ENCODE measurements around the gene TFPT. TPM values are rescaled to one million over a fixed set of nuclear protein-coding genes. Genes with fewer than 3 reads are reported as not detected.

Gene TFPT
- total and polyA plus RNA-seq, 8 donors, result 0.45 to 31.8 (median 10.9) TPM; not detected in 1

DNA sequence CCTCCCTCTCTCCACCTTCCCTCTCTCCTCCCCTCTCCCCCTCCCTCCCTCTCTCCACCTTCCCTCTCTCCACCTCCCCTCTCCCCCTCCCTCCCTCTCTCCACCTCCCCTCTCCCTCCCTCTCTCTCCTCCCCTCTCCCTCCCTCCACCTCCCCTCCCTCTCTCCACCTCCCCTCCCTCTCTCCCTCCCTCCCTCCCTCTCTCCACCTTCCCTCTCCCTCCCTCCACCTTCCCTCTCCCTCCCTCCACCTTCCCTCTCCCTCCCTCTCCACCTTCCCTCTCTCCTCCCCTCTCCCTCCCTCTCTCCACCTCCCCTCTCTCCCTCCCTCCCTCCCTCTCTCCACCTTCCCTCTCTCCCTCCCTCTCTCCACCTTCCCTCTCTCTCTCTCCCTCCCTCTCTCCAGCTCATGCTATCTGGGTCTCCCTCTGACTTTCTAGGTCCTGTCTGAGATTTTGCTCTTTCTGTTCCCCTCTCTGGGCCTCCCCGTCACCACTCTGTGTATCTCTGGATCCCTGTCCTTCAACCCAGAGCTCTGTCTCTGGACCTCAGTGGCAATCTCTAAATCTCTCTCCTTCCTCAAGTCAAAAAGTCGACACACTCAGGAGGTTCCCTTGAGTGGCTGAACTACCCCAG lies 18.6 kb upstream of the TFPT start:
- no peaks in the 10 kb centered on the region for H3K9me3 ChIP-seq
- no peak overlapping the region for H3K27ac ChIP-seq
- no peaks in the 10 kb centered on the region for H3K27me3 ChIP-seq
- H3K4me3 ChIP-seq, result no peak overlapping the region
- H3K36me3 ChIP-seq, result peaks cover 22 to 43% (median 36%) of the 10 kb centered on the region in 4 donors
- WGBS, 5 donors, result 51 to 67% (median 58%) methylated on average over 2 of the region's 2 CpGs
- TF ChIP-seq POLR2AphosphoS5 (IDR thresholded peaks at IDR 0.05) (no peak), EP300 (IDR thresholded peaks at IDR 0.05) (no peak), POLR2A (IDR thresholded peaks at IDR 0.05) (no peak)
- TF ChIP-seq, protein P1, sequence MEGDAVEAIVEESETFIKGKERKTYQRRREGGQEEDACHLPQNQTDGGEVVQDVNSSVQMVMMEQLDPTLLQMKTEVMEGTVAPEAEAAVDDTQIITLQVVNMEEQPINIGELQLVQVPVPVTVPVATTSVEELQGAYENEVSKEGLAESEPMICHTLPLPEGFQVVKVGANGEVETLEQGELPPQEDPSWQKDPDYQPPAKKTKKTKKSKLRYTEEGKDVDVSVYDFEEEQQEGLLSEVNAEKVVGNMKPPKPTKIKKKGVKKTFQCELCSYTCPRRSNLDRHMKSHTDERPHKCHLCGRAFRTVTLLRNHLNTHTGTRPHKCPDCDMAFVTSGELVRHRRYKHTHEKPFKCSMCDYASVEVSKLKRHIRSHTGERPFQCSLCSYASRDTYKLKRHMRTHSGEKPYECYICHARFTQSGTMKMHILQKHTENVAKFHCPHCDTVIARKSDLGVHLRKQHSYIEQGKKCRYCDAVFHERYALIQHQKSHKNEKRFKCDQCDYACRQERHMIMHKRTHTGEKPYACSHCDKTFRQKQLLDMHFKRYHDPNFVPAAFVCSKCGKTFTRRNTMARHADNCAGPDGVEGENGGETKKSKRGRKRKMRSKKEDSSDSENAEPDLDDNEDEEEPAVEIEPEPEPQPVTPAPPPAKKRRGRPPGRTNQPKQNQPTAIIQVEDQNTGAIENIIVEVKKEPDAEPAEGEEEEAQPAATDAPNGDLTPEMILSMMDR (IDR thresholded peaks at IDR 0.05), result no peak
- intact Hi-C loops (cut with DNase I; ENCODE audit: low total_unique reads), result no loop called here
- H3K4me1 ChIP-seq, result peaks cover 7 to 25% (median 22%) of the 10 kb centered on the region in 4 donors
- DNase-seq, result no peak

DNA sequence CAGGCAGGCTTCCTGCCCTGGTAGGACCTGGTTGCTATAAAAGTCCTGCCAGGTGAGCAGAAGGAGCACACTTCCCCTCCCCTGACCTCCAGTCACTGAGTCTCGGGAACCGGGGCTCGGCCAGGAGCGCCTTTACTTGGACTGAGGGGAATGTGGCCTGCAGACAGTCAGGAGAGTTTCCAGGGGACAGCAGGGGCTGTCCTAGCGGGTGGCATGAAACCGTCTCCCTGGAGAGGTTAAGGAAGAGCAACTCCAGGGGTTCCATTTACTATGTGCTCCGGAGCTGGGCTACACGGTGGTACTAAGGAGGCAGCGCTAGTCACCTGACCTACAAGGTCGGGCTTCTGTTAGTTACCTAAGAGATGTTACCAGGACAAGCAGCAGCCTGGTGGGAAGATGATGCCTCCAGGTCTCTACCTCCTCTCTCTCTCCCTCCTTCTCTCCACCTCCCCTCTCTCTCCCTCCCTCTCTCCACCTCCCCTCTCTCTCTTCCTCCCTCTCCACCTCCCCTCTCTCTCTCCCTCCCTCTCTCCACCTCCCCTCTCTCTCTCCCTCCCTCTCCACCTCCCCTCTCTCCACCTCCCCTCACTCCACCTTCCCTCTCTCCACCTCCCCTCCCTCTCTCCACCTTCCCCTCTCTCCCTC lies 18.0 kb upstream of the TFPT start:
- Histone ChIP-seq H3K27me3 (no peaks in the 10 kb centered on the region), H3K36me3 (peaks cover 29 to 49% (median 43%) of the 10 kb centered on the region in 4 donors), H3K27ac (no peak overlapping the region), H3K4me1 (peaks cover 1 to 18% (median 16%) of the 10 kb centered on the region in 4 donors), H3K4me3 (no peak overlapping the region), H3K9me3 (no peaks in the 10 kb centered on the region)
- 74 to 84% (median 81%) methylated on average over 8 to 10 of the region's 10 CpGs for WGBS, 5 donors
- peak in 1 of 2 donors; percentile 85 for DNase-seq
- TF ChIP-seq POLR2A (IDR thresholded peaks at IDR 0.05) (no peak), POLR2AphosphoS5 (IDR thresholded peaks at IDR 0.05) (no peak)
- TF ChIP-seq, protein P1 (IDR thresholded peaks at IDR 0.05), result no peak
- intact Hi-C loops (cut with DNase I; ENCODE audit: low total_unique reads), result no loop called here

DNA sequence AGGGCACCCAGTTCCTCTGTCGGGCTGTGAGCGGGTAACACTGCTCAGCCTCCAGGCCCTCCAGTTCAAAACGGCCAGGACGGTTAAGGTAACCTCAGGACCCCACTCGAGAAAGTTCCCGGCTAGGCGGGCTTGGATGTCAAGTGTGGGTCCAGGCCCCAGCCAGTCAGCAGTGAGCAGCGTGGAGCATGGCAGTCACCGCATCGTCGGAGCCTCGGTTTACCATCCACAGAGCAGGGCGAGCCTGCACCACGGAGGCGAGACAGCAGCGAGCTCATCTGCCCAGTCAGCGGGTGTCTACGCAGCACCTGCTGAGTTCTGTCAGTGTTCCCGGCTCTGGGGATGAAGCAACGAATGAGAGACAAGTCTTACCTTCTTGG lies 14.2 kb upstream of the TFPT start:
- DNase-seq, result no peak
- Histone ChIP-seq H3K9me3 (no peaks in the 10 kb centered on the region), H3K4me1 (no peaks in the 10 kb centered on the region), H3K27ac (no peak overlapping the region), H3K27me3 (no peaks in the 10 kb centered on the region), H3K4me3 (no peak overlapping the region), H3K36me3 (peaks cover 67 to 87% (median 81%) of the 10 kb centered on the region in 4 donors)
- intact Hi-C loops (cut with DNase I; ENCODE audit: low total_unique reads), result no loop called here
- TF ChIP-seq, protein P1 (IDR thresholded peaks at IDR 0.05), result no peak
- TF ChIP-seq POLR2AphosphoS5 (IDR thresholded peaks at IDR 0.05) (no peak), EP300 (IDR thresholded peaks at IDR 0.05) (no peak), POLR2A (IDR thresholded peaks at IDR 0.05) (no peak)
- WGBS, 5 donors, result 96 to 98% (median 97%) methylated on average over 8 to 20 of the region's 20 CpGs

DNA sequence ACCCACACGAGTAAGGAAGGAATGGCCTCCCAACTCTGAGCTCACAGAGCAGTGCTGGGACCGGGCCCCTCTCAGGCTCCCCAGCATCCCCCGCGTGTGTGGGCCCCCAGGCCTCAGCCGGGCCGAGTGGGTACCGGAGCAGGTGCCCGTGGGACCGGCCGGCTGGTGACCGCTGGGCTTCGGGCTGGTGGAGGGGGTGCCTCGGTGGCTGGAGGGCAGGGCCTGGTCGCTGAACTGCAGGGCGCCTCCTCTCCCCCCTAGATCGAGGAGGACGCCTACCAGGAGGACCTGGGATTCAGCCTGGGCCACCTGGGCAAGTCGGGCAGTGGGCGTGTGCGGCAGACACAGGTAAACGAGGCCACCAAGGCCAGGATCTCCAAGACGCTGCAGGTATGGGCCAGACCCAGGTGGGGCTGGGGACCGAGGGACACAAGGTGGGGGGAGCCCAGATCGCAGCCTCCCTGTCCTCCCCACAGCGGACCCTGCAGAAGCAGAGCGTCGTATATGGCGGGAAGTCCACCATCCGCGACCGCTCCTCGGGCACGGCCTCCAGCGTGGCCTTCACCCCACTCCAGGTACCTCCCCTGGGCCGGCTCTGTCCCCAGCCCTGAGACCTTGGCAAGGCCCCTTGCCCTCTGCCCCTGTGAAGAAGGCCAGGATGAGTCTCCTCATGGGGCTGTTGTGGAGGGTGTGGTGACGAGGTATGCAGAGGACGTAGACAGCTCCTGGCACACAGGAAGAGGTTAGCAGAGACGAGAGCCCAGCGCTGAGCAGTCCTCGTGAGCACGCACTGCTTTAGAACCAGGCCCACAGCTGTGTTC lies 13.5 kb upstream of the TFPT start:
- intact Hi-C loops (cut with DNase I; ENCODE audit: low total_unique reads), result no loop called here
- no peak overlapping the region for H3K27ac ChIP-seq
- WGBS, 5 donors, result 88 to 96% (median 95%) methylated on average over 21 to 41 of the region's 41 CpGs

More for the DNA sequence above, 13.5 kb upstream of the TFPT start:
- H3K36me3 ChIP-seq, result peaks cover 73 to 93% (median 87%) of the 10 kb centered on the region in 4 donors
- H3K27me3 ChIP-seq, result no peaks in the 10 kb centered on the region
- TF ChIP-seq POLR2AphosphoS5 (IDR thresholded peaks at IDR 0.05) (no peak), POLR2A (IDR thresholded peaks at IDR 0.05) (no peak), EP300 (IDR thresholded peaks at IDR 0.05) (no peak)
- TF ChIP-seq, protein P1 (IDR thresholded peaks at IDR 0.05), result no peak
- DNase-seq, result no peak
- no peaks in the 10 kb centered on the region for H3K4me1 ChIP-seq
- H3K9me3 ChIP-seq, result no peaks in the 10 kb centered on the region
- no peak overlapping the region for H3K4me3 ChIP-seq
